HG02798 (cell line): ENCODE data around the gene G6PC2.
"Not testable (repeated sequence)": the region's sequence is repeated elsewhere in the genome, so short reads cannot be mapped to it uniquely, and the experiment has no call there.

Experiments
- ATAC-seq: cut with Tn5 transposase; IDR thresholded peaks from one replicate; pipeline ENCODE4 v1.9.1; 2021; ENCODE audit warnings: mild to moderate bottlenecking; ENCODE audit not compliant: unreplicated experiment, poor library complexity

G6PC2 gene

GRCh38 chr2:168903888-168904287 lies 2.8 kb downstream of the G6PC2 start:
- ATAC-seq, result no peak

GRCh38 chr2:168904358-168904757 lies 3.3 kb downstream of the G6PC2 start:
- ATAC-seq, result no peak

- no peak for ATAC-seq
These were observed 7.0 kb downstream of the G6PC2 start for GRCh38 chr2:168907940-168908662.

GRCh38 chr2:168910330-168910729 lies 9.2 kb downstream of the G6PC2 start:
- ATAC-seq, result no peak

GRCh38 chr2:168912466-168912865 lies 11.4 kb downstream of the G6PC2 start:
- no peak for ATAC-seq

GRCh38 chr2:168912901-168913369 lies 11.8 kb downstream of the G6PC2 start:
- no peak for ATAC-seq

- ATAC-seq, result no peak
These were observed 12.4 kb downstream of the G6PC2 start for GRCh38 chr2:168913495-168913894.

GRCh38 chr2:168915441-168916330 lies 14.6 kb downstream of the G6PC2 start:
- no peak for ATAC-seq

GRCh38 chr2:168916331-168916675 lies 15.2 kb downstream of the G6PC2 start:
- no peak for ATAC-seq

- peak; percentile 43 for ATAC-seq
These were observed 19.5 kb downstream of the G6PC2 start for GRCh38 chr2:168920504-168921157.

GRCh38 chr2:168926621-168927386 lies 25.7 kb downstream of the G6PC2 start:
- no peak for ATAC-seq

GRCh38 chr2:168928113-168928831 lies 27.2 kb downstream of the G6PC2 start:
- no peak for ATAC-seq

GRCh38 chr2:168929031-168929430 lies 27.9 kb downstream of the G6PC2 start:
- ATAC-seq, result no peak

- no peak for ATAC-seq
These were observed 29.2 kb downstream of the G6PC2 start for GRCh38 chr2:168930242-168930641.

- ATAC-seq, result not testable (repeated sequence)
These were observed 31.1 kb downstream of the G6PC2 start for GRCh38 chr2:168932174-168932573.

- ATAC-seq, result no peak
These were observed 33.7 kb downstream of the G6PC2 start for GRCh38 chr2:168934826-168935225.

- ATAC-seq, result no peak
These were observed 34.9 kb downstream of the G6PC2 start for GRCh38 chr2:168935810-168936581.

GRCh38 chr2:168939061-168939460 lies 38.0 kb downstream of the G6PC2 start:
- no peak for ATAC-seq

- ATAC-seq, result peak; percentile 71
These were observed 38.8 kb downstream of the G6PC2 start for GRCh38 chr2:168939918-168940317.
